SK-N-MC (cell line): ENCODE data around the gene ARHGEF10L.
"Not testable (repeated sequence)": the region's sequence is repeated elsewhere in the genome, so short reads cannot be mapped to it uniquely, and the experiment has no call there.

Experiments
- DNase-seq: peaks from one replicate; pipeline ENCODE4 v3.0.0-alpha.2; 2011; ENCODE audit warnings: low read depth, low spot score
- H3K27ac ChIP-seq: fragments of 200-600 bp; sonication (generic); 2 replicates; pipeline ENCODE4 v1.5.1; 2016; ENCODE audit warnings: mixed run types
- H3K36me3 ChIP-seq: fragments of 200-600 bp; sonication (generic); 2 replicates; pipeline ENCODE4 v1.6.1; 2017; ENCODE audit warnings: antibody characterized with exemption, low read length, mixed read lengths; ENCODE audit not compliant: insufficient read depth
- H3K4me3 ChIP-seq: fragments of 200-600 bp; sonication (generic); 2 replicates; pipeline ENCODE4 v1.5.1; 2016
- H3K9ac ChIP-seq: fragments of 200-600 bp; sonication (generic); 2 replicates; pipeline ENCODE4 v1.8.0; 2017; ENCODE audit warnings: mixed run types, mixed read lengths; ENCODE audit not compliant: insufficient read length
- H3K9me3 ChIP-seq: fragments of 200-600 bp; sonication (generic); 2 replicates; pipeline ENCODE4 v1.6.1; 2017; ENCODE audit warnings: low read depth, mild to moderate bottlenecking, antibody characterized with exemption, low read length, moderate library complexity, mixed read lengths
- EZH2 ChIP-seq: fragments of 200-600 bp; sonication (generic); IDR thresholded peaks from one replicate; pipeline ENCODE4 v1.6.1; 2017; ENCODE audit warnings: antibody characterized with exemption
- FOXP2 ChIP-seq: optimal IDR thresholded peaks from 2 replicates; pipeline ENCODE3; 2011; ENCODE audit warnings: mild to moderate bottlenecking, moderate library complexity; ENCODE audit not compliant: insufficient read depth; ENCODE audit errors: extremely low read length, control extremely low read depth
- POLR2AphosphoS5 ChIP-seq: IDR thresholded peaks from 2 replicates; pipeline ENCODE4 v1.6.1; 2012; ENCODE audit warnings: mild to moderate bottlenecking, low read depth, low read length, borderline replicate concordance

Gene ARHGEF10L

GRCh38 chr1:17739050-17739449 is 199.6 kb downstream of the ARHGEF10L start:
- H3K36me3 ChIP-seq: no peaks in the 10 kb centered on the region
- no peak overlapping the region for H3K9ac ChIP-seq
- H3K9me3 ChIP-seq: no peaks in the 10 kb centered on the region
- H3K4me3 ChIP-seq: no peak overlapping the region
- H3K27ac ChIP-seq: no peak overlapping the region
- TF ChIP-seq FOXP2: no peak
- TF ChIP-seq POLR2AphosphoS5: no peak
- TF ChIP-seq EZH2: no peak
- DNase-seq: no peak

- H3K4me3 ChIP-seq: no peak overlapping the region
- no peak overlapping the region for H3K9ac ChIP-seq
- TF ChIP-seq FOXP2 (no peak), EZH2 (no peak), POLR2AphosphoS5 (no peak)
- no peaks in the 10 kb centered on the region for H3K36me3 ChIP-seq
- no peaks in the 10 kb centered on the region for H3K9me3 ChIP-seq
- no peak overlapping the region for H3K27ac ChIP-seq
- DNase-seq: no peak
These were observed 201.6 kb downstream of the ARHGEF10L start for GRCh38 chr1:17741052-17741451.

GRCh38 chr1:17742583-17742982 is 203.1 kb downstream of the ARHGEF10L start:
- H3K36me3 ChIP-seq: no peaks in the 10 kb centered on the region
- no peaks in the 10 kb centered on the region for H3K9me3 ChIP-seq
- no peak overlapping the region for H3K9ac ChIP-seq
- H3K27ac ChIP-seq: peak overlapping the region; percentile 57; the same call in 1 of the 2 replicates
- DNase-seq: no peak
- H3K4me3 ChIP-seq: 0 out of 2 replicates have a peak overlapping the region, but pooled peaks have one; percentile 16
- no peak for TF ChIP-seq FOXP2
- TF ChIP-seq POLR2AphosphoS5: no peak

DNA sequence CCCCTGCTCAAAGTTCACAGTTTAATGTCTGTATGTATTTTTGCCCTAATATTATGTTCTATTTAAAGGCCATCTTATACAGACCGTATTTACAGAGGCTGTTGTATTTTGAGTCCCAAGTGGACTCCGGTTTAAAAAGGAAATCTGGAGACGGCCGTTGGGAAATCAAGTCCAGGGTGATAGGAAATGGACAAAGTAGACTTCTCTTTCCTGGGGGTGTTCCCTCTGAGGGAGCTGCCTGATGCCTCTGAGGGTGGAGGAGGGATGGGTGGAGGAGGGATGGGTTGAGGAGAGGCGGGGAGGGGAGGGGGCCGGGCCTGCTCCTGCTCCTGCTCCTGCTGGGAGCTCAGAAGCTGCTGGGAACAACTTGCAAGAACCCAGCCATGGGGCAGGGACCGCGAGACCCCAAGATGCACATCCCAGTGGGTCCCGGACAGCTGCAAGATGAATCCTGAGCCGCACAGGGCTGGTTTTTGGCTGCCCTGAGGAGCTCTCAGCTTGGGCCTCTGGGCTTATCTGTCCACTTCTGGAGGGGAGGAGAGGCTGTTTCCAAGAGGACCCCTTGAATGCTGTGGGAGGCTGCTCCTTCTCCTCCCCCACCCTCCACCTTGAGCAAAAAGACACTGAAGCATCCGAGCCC is 203.6 kb downstream of the ARHGEF10L start:
- Histone ChIP-seq H3K9ac (no peak overlapping the region), H3K9me3 (no peaks in the 10 kb centered on the region), H3K36me3 (no peaks in the 10 kb centered on the region), H3K4me3 (0 out of 2 replicates have a peak overlapping the region, but pooled peaks have one; percentile 16), H3K27ac (peak overlapping the region; percentile 57; the same call in 1 of the 2 replicates)
- TF ChIP-seq POLR2AphosphoS5 (no peak), FOXP2 (no peak), EZH2 (no peak)
- DNase-seq: no peak

- TF ChIP-seq FOXP2: no peak
- no peak overlapping the region for H3K27ac ChIP-seq
- H3K4me3 ChIP-seq: no peak overlapping the region
- no peak for DNase-seq
- H3K9ac ChIP-seq: no peak overlapping the region
- H3K9me3 ChIP-seq: no peaks in the 10 kb centered on the region
- H3K36me3 ChIP-seq: no peaks in the 10 kb centered on the region
These were observed 204.4 kb downstream of the ARHGEF10L start for GRCh38 chr1:17743925-17744324.

DNA sequence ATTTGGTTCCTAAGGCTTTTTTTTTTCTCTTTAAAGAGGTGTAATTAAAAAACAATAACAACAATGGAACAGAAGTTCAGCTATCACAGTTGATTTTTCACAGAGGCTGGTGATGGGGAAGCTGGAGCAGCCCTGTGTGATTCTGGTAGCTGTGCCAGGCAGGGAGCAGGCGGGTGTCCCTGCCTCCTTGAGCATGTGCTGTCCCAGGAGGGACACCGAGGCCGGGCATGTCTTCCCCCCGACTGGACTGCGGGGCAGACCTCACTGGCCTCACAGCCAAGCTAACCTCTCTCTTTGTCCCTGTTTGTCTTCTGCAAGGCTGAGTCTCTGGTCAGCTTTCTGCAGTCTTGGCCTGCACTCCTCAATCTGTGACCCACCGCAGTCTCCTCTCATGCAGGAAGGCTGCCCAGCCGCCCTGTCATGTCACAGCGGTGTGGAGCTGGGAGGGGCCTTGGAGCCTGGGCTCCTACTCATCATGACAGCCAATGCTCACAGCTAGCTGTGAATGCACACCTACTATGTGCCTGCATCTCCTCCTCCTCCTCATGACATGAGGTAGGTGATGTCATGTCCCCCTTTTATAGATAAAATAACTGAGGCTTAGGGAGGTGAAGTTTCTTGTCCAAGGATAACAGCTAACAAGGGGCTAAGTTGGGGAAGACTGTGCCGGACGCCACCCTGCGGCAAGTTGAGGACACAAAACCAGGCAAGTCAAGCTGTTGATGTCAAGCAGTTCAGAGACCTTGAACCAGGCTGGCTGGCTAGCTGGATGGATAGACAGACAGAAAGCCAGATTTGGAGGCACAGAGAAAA is 205.4 kb downstream of the ARHGEF10L start:
- H3K9ac ChIP-seq: no peak overlapping the region
- TF ChIP-seq FOXP2: no peak
- TF ChIP-seq EZH2: no peak
- no peak for TF ChIP-seq POLR2AphosphoS5
- H3K36me3 ChIP-seq: no peaks in the 10 kb centered on the region
- DNase-seq: no peak
- H3K27ac ChIP-seq: no peak overlapping the region
- H3K4me3 ChIP-seq: no peak overlapping the region
- no peaks in the 10 kb centered on the region for H3K9me3 ChIP-seq

GRCh38 chr1:17745479-17745955 is 206.0 kb downstream of the ARHGEF10L start:
- Histone ChIP-seq H3K36me3 (no peaks in the 10 kb centered on the region), H3K4me3 (no peak overlapping the region), H3K9ac (no peak overlapping the region), H3K9me3 (no peaks in the 10 kb centered on the region), H3K27ac (no peak overlapping the region)
- TF ChIP-seq EZH2 (no peak), POLR2AphosphoS5 (no peak)
- DNase-seq: no peak

DNA sequence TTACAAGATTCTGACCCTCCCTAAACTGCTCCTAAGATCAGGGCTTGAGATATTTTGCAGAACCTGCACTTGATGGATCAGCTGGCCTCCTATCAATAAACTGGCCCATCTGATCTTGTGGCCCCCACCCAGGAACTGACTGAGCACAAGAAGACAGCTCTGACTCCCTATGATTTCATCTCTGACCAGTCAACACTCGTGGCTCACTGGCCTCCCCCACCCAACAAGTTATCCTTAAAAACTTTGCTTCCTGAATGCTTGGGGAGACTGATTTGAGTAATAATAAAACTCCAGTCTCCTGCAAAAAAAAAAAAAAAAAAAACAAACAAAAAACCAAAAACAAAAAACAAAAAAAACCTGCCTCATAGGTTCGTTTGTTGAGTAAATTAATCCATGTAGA is 206.8 kb downstream of the ARHGEF10L start:
- H3K36me3 ChIP-seq, H3K9ac ChIP-seq, H3K4me3 ChIP-seq, DNase-seq, H3K9me3 ChIP-seq, H3K27ac ChIP-seq: not testable (repeated sequence)
